ENCODE results near the gene HS6ST3.

GRCh38 chr13:96093296-96094006, 3.5 kb downstream of the HS6ST3 start:
- TF ChIP-seq CTCF (IDR thresholded peaks at IDR 0.05) (no peak), POLR2A (IDR thresholded peaks at IDR 0.05) (no peak), POLR2AphosphoS5 (IDR thresholded peaks at IDR 0.05) (no peak), EP300 (IDR thresholded peaks at IDR 0.05) (no peak)
